GF-D8 (cell line): Measurements from ENCODE around the gene IGF2BP3.
"Not testable (repeated sequence)": the region's sequence is repeated elsewhere in the genome, so short reads cannot be mapped to it uniquely, and the experiment has no call there.

Experiments
- DNase-seq: peaks from one replicate; lab custom pipeline; 2025; lab: John Stamatoyannopoulos, UW

IGF2BP3 gene

DNA sequence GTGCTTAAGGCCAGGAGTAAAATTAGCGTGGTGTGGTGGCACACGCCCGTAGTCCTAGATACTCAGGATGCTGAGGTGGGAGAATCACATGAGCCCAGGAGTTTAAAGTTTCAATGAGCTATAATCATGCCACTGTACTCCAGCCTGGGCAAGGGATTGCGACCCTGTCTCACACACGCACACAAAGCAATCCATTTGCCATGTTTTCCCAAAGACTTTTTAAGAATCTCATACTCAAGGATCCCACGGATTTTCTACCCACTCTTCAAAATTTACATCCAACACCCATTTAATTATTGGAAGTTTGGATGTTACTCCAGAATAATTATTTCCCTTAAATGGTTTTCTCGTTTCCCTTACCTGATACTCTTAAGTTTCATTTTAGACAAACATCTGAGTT is 47.9 kb downstream of the IGF2BP3 start:
- no peak for DNase-seq

DNA sequence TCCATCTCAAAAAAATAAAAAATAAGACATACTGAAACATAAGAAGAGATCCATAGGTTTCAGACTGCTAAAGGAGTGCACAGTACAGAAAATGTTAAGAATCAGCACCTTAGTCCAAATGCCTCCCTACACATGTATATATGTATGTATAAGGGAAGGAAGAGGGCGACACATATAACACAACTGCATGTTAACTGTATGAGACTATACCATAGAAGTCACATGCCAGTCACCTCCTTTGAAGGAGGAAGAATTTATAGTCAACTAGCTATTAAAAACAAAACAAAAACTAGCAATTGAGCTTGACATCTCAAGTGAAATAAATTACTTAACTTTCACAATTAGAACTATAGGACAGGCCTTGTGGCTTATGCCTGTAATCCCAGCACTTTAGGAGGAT is 50.4 kb downstream of the IGF2BP3 start:
- DNase-seq, result no peak

DNA sequence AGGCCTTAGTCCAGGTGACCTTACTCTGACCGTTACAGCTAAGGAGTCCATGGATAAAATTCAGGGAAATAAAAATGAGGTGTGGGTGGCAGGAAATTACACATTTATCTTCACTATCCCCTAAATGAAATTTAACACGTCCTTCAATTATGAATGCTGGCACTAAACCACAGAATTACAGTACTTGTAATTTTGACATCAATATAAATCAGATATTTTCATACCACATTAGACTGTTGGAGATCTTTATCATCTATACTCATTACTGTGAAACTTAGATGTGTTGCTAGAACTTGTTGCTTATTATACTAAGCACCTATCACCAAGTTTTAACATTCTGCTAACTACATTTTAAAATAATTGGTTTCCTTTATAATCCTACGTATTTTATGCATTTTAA is 51.1 kb downstream of the IGF2BP3 start:
- no peak for DNase-seq

DNA sequence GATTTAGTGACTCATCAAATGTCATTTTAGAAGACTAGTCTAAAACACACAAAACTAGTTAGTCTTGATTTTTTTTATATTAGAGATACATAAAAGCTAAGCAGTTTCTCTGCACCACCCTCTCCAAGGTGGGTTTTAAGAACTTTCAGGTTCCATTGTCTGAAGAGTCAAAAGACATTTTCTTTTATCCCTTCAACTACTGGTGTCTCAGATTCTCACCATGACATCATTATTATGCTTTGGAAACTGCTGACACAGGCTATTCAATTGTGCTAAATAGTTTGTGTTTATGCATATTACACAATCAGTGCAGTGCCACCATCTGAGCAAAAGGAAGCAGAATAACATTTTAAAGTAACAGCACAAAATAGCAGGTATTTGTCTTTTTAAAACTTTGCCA is 52.2 kb downstream of the IGF2BP3 start:
- DNase-seq, result no peak

DNA sequence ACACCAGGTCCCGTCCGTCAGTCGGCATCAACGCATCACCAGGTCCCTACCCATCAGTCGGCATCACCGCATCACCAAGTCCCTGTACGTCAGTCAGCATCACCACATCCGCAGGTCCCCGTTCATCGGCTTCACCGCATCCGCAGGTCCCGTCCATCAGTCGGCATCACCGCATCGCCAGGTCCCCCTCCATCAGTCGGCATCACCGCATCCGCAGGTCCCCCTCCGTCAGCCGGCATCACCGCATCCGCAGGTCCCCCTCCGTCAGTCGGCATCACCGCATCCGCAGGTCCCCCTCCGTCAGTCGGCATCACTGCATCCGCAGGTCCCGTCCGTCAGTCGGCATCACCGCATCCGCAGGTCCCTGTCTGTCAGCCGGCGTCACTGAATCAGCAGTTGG is 55.1 kb downstream of the IGF2BP3 start:
- no peak for DNase-seq

DNA sequence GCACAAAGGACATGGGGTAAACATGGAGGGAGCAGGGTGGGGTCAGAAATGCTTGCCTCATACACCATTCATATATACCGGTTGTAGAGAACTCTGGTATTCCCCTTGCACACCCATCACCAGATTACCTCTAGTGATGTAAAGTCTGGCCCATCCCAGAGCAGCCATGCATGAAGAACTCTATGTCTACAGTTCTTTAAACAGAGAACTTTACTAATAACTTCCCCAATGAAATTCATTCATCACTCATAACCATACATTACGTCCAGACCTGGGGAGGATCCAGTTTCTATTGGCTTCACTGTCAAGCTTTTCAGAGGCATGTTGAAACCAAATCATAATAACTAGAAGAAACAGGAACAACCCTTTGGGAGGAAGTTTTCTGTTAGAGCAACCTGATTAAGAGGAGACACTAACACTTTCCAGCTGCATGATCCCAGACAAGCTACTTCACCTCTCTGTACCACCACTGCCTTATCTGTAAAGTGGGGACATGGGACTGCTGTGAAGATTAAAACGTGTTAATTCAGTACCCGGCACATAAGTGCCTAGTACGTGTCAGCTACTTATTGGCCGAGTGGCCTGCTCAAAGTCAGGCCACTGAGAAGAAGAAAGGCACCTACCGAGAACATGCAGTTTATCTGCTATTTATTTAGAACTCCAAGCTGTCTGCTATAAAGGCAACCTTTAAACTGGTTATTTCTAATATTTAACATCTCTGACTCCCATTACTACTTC is 59.7 kb downstream of the IGF2BP3 start:
- no peak for DNase-seq

DNA sequence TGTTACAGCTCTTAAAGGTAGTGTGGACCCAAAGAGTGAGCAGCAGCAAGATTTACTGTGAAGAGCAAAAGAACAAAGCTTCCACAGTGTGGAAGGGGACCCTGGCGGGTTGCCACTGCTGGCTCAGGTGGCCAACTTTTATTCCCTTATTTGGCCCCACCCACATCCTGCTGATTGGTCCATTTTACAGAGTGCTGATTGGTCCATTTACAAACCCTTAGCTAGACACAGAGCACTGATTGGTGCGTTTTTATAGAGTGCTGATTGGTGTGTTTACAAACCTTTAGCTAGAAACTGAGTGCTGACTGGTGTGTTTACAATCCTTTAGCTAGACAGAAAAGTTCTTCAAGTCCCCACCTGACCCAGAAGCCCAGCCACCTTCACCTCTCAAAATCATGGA is 63.7 kb downstream of the IGF2BP3 start:
- DNase-seq, result not testable (repeated sequence)

DNA sequence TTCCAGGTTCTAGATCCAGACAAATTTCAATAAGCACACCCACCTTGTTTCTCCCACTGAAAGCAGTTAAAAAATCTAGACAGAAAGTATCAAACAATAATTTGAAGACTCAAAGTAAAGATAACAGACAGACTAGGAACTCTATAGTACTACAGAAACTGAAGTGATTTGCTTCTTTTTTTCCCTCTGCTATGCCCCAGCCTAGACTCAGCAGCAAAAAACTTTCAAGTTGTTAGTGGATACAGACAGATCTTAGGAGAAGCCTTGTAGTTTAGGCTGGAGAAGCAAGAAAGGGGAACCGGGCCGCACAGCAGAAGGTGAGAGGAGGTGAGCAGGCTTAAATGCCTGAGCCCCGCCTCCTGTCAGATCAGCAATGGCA is 65.1 kb downstream of the IGF2BP3 start:
- no peak for DNase-seq

DNA sequence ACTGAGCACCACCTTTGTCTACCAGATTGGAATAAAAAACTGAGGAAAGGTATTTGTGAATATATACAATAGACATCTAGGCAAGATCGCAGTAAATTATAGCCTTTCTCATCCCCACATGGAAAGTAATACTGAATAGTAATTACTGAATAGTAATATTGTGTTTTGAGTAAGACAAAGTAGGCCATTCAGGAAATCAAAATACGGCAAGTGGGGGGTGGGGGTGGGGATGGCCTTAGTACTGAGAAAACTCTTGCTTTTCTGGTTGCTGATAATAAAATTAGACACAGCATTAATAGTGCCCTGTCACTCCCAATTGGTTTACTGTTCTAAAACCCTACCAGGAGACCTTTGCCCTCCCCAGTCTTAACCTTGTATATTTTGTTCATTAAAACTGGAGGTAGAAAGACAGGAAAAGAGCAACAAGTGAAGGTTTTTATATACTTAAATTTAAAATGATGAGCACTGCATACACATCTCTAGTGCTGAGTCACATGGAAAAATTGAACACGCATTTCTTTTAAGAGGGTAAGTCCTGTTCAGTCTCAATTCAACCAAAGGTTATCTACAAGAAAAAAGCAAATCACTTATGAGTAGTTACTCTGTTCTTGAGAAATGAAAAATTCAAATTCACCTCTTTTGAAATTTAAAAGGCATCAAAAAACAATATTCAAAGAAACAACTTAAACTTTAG is 65.6 kb downstream of the IGF2BP3 start:
- no peak for DNase-seq

DNA sequence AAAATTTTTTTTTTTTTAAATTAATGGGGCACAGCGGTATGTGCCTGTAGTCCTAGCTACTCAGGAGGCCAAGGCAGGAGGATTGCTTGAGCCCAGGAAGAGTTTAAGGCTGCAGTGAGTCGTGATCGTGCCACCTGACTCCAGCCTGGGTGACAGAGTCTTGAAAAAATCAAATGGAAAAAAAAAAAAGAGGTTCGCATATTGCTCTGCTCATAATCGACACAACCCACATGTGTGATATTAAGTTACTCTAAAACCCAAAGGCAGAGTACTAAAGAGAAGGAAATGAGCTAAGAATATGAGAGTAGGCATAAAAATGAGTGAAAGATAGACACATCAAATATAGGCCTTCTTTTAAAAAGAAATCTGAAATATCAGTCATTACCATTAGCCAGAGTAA is 66.3 kb downstream of the IGF2BP3 start:
- no peak for DNase-seq

DNA sequence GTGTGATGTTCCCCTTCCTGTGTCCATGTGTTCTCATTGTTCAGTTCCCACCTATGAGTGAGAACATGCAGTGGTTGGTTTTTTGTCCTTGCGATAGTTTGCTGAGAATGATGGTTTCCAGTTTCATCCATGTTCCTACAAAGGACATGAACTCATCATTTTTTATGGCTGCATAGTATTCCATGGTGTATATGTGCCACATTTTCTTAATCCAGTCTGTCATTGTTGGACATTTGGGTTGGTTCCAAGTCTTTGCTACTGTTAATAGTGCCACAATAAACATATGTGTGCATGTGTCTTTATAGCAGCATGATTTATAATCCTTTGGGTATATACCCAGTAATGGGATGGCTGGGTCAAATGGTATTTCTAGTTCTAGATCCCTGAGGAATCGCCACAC is 72.2 kb downstream of the IGF2BP3 start:
- not testable (repeated sequence) for DNase-seq

DNA sequence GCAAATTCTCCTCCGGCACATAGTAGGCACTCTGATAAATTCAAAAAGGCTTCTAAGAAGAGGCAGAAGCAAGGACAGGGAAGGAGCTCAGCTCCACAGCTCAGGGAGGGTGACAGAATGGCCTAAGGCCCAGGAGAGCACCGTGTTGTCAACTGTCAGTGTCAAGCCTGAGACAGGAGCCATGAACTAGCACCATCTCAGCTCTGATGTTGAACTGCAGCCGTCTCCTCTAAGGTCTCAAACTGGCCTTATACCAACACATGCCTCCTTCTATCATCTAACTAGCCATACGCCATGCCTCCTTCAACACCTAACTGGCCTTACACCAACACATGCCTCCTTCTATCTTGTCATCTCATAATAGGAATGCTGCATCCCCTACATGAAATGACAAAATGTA is 73.0 kb downstream of the IGF2BP3 start:
- no peak for DNase-seq

DNA sequence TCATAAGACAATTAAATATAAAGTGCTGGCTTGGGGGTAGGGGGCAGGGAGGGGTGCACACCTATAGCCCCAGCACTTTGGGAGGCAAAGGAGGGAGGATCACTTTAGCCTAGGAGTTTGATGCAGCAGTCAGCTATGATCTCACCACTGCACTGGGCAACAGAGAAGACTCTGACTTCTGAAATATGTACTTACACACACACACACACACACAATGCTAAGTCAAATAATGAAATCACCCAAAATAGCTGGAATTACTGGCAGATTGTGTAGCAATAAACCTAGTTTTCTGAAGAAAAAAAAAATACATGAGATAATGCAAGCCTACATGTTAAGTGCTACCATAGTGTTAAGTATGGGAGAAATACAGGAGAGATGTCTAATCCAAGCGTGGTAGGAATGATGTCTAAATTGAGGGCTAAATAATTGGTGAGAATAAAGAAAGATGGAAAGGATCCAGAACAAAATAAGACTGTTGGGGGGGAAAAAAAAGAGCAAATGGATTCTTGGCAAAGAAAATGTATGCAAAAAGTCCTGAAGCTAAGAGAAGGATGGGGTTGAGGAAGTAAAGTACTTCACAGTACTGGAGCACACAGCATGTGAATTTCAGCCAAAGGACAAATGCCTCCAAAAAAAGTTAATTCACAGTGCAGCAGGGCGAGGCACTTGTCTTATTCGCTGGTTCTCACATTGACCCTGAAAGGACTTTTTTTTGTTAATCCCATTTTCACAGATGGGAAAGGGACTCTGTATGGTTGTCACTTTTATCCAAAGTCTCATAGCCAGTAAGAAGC is 73.9 kb downstream of the IGF2BP3 start:
- DNase-seq, result no peak

DNA sequence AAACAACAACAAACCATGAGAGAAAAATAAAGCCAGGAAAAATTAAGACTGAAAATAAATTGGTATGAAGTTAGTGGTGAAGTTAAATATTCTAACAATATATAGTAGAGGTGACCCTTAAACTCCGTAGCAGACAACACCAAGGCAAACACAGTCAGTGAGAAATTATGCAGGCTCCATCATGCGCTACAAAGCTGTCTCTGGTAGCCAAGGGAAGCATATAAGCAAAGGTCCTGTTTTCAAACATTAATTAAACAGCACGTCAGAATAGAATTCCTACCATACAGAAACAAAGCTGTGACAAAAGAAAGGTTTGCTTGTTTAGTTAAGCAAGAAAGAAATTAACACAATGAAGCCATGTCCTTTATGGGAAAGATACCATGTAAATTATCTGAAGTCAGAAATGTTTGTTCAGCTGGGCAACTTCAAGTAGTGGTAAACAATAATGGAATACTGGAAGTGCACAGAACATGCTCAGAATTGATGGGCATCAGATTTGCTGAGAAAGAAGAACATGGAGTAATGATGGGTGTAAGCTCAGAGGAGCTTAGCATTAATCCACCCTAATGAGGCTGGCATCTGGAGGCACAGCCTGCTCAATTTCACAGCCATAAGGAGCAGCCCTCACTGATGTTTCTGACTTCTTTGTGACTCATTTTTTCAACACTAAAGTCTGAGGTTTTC is 75.7 kb downstream of the IGF2BP3 start:
- no peak for DNase-seq

DNA sequence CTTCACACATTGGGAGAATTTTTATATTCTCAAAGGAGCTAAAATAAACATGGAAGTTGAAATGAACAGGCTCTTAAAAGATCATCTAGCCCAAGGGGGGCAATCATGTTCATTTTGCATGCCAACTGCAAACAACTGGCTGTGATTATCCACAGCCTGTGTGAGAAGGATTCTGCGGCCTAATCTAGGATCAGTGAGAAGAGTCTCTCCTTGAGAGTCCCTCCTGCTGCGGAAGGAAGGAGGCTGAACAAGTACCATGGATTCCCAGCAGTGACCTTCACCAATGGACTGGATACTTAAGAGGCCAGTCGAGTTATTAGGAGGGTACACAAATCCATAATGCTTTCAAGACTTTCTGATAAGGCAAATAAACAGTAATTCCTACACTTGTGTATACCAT is 76.7 kb downstream of the IGF2BP3 start:
- no peak for DNase-seq

DNA sequence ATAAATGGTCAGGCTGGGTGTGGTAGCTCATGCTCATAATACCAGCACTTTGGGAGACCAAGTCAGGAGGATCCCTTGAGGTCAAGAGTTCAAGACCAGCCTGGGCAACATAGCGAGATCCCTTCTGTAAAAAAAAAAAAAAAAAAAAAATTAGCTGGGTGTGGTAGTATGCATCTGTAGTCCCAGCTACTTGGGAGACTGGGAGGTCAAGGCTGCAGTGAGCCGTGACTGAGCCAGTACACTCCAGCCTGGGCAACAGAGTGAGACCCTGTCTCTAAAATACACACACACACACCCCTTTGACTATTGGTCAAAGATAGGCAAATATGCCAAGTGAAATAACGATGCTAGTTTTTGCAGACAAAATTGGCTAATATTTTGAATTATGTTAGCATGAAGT is 80.6 kb downstream of the IGF2BP3 start:
- DNase-seq, result no peak

DNA sequence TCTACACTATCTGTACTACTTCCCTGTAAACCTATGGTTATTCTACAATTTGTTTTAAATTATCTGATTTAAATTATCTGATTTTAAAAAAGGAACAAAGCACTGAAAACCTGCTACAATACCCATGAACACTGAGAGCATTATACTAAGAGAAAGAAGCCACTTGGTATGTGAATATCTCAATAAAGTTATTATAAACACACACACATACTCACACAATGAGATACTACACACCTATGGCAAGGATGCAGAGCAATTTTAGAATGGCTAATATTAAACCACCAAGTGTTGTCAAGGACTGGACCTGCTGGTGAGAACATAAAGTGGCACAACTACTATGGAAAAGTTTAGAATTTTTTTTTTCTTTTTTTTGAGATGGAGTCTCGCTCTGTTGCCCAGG is 82.7 kb downstream of the IGF2BP3 start:
- DNase-seq, result no peak

DNA sequence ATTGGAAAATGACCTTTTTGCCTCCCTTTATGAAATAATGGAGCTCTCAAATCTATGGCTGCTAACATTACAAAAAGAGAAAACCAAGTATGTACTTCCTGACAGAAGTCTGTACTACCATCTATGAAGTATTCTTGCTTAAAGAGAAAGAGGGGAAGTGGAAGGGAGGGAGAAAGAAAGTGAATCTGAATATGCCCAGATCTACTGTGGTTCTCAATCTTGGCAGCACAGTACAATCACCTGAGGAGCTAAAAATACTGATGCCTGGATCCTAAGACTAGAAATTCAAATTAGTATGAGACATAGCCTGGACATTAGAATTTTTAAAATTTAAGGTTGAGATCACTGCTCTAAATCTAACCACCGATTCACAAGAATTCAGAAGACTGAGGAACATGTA is 85.2 kb downstream of the IGF2BP3 start:
- no peak for DNase-seq

DNA sequence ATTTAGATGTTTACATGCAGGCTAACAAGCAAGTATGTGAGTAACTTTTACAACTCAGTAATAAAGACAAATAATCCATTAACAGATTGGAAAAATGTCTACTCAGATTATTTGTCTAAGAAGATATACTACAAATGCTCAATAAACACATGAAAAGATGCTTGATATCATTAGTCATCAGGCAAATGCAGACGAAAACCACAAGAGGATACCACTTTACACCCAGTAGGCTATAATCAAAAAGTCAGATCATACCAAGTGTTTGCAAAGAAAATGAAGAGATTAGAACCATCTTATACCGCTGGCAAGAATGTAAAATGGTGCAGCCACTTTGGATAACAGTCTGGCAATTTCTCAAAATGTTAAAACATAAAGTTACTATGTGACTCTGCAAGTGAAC is 87.1 kb downstream of the IGF2BP3 start:
- no peak for DNase-seq

DNA sequence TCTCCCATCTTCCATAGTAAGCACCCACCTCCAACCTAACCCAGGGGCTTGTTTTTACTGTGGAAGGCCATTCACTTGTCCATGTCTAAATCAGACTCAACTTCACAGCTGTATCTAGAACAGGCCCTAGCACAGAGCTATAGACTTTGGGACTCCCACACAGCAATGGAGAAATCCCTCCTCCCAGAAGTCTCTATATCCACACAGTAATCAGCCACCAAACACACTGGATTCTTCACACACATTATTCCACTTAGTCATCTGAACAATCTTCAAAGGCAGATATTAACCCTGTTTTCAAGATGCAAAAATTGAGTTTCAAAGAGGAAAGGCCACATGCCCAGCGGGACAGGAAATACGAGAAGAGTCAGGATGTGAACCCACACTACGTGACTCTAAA is 89.3 kb downstream of the IGF2BP3 start:
- no peak for DNase-seq

DNA sequence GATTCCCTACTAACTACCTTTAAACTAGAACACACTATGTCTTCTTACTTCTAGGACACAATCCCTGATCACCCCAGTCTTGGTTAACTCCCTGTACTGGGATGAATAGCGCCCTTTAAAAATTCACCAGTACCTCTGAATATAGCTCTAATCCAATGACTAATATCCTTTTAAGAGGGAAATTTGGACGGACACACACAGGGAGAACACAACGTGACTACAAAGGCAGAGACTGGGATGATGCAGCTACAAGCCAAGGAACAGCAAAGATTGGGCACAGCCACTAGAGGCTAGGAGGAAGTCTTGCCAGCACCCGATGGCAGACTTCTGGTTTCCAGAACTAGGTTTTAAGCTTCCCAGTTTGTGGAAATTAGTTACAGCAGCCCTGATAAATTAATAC is 89.7 kb downstream of the IGF2BP3 start:
- DNase-seq, result no peak

DNA sequence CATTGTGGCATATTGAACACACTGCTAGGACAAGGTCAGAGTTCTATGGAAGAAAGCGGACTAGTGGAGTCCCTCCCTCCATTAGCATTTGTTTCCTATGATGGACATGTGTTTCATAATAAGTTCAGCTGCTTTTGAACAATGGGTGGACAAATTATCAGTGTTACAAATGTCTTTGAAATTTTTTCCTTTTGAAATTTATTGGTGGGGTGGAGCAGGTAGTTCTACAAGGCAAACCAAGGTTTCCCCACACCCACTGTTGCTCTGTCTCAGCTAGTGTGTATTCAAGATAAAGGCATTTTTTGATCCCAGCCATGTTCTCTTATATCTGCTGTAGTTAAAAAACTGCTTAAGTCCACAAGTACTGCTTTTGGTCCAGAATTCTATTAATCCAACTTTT is 91.3 kb downstream of the IGF2BP3 start:
- no peak for DNase-seq

DNA sequence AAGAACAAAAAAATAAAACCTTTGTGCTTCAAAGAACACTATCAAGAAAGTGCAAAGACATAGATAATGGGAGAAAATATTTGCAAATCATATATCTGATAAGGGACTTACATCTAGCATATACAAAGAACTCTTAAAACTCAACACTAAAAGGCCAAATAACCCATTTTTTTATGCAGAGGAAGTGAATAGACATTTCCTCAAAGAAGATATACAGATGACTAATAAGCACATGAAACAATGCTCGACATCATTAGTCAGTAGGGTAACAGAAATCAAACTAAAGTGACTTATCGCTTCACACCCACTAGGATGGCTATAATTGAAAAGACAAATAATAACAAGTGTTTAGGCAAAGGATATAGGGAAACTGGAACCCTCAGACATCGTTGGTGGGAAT is 93.2 kb downstream of the IGF2BP3 start:
- no peak for DNase-seq
